ENCODE results near the gene TTLL8.

Gene TTLL8

GRCh38 chr22:49968831-49969661 lies 89.1 kb downstream of the TTLL8 start:
- in situ Hi-C loops (cut with HindIII; ENCODE audit: low pct_ligation_motif_present, low sequenced_read_pairs): no loop called here
- H3K4me3 ChIP-seq (ENCODE audit: low read depth, low read length): no peak overlapping the region

More at GRCh38 chr22:49968831-49969661, 89.1 kb downstream of the TTLL8 start:
- Histone ChIP-seq H3K36me3 (replicated peaks) (peaks cover 5% of the 10 kb centered on the region), H3K27ac (no peak overlapping the region), H3K27me3 (replicated peaks) (no peaks in the 10 kb centered on the region)
- DNase-seq: no peak
- TF ChIP-seq, protein P1, sequence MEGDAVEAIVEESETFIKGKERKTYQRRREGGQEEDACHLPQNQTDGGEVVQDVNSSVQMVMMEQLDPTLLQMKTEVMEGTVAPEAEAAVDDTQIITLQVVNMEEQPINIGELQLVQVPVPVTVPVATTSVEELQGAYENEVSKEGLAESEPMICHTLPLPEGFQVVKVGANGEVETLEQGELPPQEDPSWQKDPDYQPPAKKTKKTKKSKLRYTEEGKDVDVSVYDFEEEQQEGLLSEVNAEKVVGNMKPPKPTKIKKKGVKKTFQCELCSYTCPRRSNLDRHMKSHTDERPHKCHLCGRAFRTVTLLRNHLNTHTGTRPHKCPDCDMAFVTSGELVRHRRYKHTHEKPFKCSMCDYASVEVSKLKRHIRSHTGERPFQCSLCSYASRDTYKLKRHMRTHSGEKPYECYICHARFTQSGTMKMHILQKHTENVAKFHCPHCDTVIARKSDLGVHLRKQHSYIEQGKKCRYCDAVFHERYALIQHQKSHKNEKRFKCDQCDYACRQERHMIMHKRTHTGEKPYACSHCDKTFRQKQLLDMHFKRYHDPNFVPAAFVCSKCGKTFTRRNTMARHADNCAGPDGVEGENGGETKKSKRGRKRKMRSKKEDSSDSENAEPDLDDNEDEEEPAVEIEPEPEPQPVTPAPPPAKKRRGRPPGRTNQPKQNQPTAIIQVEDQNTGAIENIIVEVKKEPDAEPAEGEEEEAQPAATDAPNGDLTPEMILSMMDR (IDR thresholded peaks at IDR 0.05; ENCODE audit: low read depth, low read length, missing control alignments): no peak
